IPS-15b (cell line): Measurements from ENCODE around the gene TGFBR1.
"Not testable (repeated sequence)": the region's sequence is repeated elsewhere in the genome, so short reads cannot be mapped to it uniquely, and the experiment has no call there.

Experiments
- H3K27me3 ChIP-seq: one replicate; pipeline ENCODE4 v1.6.1; 2013; ENCODE audit warnings: low read length; ENCODE audit not compliant: control insufficient read depth, insufficient read depth
- H3K36me3 ChIP-seq: one replicate; pipeline ENCODE4 v1.6.1; 2013; ENCODE audit warnings: low read length; ENCODE audit not compliant: control insufficient read depth, insufficient read depth
- H3K4me1 ChIP-seq: one replicate; pipeline ENCODE4 v1.6.1; 2013; ENCODE audit warnings: mild to moderate bottlenecking, low read length; ENCODE audit not compliant: control insufficient read depth, insufficient read depth
- H3K4me3 ChIP-seq: one replicate; pipeline ENCODE4 v1.5.1; 2013; ENCODE audit warnings: low read depth, low read length
- H3K9ac ChIP-seq: one replicate; pipeline ENCODE4 v1.6.1; 2013; ENCODE audit warnings: low read depth, mild to moderate bottlenecking, low read length
- H3K9me3 ChIP-seq: one replicate; pipeline ENCODE4 v1.6.1; 2013; ENCODE audit warnings: mild to moderate bottlenecking, low read length; ENCODE audit not compliant: control insufficient read depth, insufficient read depth

TGFBR1 gene

DNA sequence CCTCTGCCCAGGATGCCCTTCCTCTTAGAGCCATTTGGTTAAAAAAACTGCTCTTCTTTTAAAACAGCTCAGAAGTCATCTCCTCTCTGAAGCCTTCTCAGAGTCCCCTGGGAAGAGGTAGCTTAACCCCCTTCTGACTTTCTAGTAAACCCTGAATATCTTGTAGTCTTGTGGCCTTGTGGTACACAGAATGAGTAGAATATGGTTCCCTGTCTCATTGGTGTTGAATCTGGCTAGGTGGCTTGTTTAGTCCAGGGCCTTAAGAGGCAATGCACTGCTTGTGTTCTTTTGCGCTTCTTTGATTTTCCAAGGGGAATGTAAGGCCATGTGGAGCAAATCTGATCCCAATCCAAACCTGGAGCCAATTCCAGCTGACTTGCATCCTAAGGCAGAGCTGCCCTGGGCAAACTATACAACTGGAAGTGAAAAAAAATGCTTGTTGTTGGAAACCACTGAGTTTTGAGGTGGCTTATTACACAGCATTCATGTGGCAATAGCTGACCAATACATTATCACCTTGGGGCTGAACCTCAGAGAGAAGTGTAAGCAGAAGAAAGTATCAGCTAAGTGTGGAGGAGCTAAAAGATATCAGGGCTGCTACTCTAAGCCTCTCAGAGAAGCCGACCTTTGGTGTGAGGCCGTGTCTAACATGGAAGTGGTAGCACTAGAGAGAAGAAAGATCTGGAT is 85.8 kb downstream of the TGFBR1 start:
- Histone ChIP-seq H3K9ac (no peak overlapping the region), H3K4me1 (no peaks in the 10 kb centered on the region), H3K4me3 (no peak overlapping the region), H3K9me3 (no peaks in the 10 kb centered on the region), H3K36me3 (no peaks in the 10 kb centered on the region), H3K27me3 (no peaks in the 10 kb centered on the region)

DNA sequence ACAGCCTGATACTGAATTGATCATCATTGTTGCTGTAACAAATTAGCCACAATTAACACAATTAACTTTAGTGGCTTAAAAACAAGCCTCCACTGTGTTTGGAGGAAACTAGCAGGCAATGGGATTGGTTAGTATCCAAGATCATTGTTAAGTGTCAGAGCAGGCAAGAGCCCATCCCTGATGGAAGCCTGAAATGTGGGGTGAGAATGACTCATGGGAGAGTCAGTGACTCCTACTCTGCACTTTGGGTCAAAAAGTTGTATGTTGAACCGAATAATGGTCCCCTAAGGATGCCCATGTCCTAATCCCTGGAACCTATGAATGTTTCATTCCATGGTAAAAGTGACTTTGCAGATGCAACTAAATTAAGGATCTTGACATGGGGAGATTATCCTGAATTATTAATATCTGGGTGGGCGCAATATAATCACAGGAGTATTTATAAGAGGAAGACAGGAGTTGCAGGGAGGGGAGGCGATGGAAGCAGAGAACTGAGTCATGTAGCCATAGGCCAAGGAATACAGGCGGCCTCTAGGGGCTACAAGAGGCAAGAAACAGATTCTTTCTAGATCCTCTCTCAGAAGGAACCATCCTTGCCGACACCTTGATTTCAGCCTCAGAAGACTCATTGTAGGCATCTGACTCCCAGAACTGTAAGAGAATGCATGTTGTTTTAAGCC is 88.0 kb downstream of the TGFBR1 start:
- no peaks in the 10 kb centered on the region for H3K36me3 ChIP-seq
- H3K4me1 ChIP-seq = no peaks in the 10 kb centered on the region
- no peak overlapping the region for H3K4me3 ChIP-seq
- no peaks in the 10 kb centered on the region for H3K27me3 ChIP-seq
- no peak overlapping the region for H3K9ac ChIP-seq
- no peaks in the 10 kb centered on the region for H3K9me3 ChIP-seq

DNA sequence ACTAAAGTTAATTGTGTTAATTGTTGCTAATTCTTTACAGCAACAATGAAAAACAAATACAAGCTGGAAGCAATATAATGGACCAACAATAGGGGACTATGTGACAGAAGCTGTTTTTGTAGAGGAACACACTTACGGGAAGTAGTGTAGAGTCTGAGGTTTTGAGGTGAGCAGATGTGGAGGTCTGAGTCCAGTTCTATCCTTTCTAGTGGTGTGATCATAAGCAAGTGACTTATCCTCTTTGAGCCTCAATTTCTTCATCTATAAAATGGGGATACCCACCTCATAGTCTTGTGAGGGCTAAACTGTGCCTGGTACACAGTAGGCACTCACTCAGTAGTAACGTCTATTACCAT is 88.5 kb downstream of the TGFBR1 start:
- Histone ChIP-seq H3K27me3 (no peaks in the 10 kb centered on the region), H3K9ac (no peak overlapping the region), H3K9me3 (no peaks in the 10 kb centered on the region), H3K36me3 (no peaks in the 10 kb centered on the region), H3K4me3 (no peak overlapping the region), H3K4me1 (no peaks in the 10 kb centered on the region)

DNA sequence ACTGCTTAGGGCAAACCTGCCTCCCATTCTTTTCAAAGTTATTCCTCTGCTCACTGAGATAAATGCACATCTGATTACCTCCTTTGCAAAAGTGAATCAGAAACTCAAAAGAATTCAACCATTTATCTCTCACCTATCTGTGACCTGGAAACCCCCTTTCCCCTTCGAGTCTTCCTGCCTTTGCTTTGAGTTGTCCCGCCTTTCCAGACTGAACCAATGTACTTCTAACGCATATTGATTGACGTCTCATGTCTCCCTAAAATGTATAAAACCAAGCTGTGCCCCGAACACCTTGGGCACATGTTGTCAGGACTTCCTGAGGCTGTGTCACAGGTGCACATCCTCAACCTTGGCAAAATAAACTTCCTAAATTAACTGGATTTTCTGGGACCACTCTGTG is 91.6 kb downstream of the TGFBR1 start:
- not testable (repeated sequence) for H3K36me3 ChIP-seq, H3K9me3 ChIP-seq, H3K4me3 ChIP-seq, H3K9ac ChIP-seq, H3K27me3 ChIP-seq, H3K4me1 ChIP-seq

DNA sequence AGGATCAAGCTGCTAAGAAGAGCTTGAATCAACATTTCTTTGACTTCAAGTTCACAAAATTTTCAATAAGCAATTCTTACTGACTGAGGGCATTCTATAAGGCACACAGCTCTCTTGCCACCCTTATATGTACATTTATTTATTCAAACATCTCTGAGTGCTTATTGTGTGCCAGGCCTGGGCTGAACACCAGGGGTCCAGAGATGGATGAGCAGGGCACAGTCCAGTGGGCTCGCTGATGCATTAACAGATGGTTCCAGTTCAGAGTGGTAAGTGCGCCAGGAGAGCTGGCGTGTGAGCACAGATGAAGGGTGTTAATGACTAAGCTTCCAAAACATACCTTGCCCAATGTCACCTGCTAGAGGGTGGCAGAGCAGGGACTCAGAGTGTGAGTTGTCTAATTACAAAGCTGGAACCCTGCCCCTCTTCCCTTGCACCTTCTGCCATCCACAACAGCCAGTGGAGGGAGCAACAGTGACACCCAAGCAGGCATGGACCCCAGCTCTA is 92.3 kb downstream of the TGFBR1 start:
- no peaks in the 10 kb centered on the region for H3K9me3 ChIP-seq
- H3K36me3 ChIP-seq = no peaks in the 10 kb centered on the region
- no peak overlapping the region for H3K4me3 ChIP-seq
- H3K9ac ChIP-seq = no peak overlapping the region
- no peaks in the 10 kb centered on the region for H3K4me1 ChIP-seq
- H3K27me3 ChIP-seq = no peaks in the 10 kb centered on the region

DNA sequence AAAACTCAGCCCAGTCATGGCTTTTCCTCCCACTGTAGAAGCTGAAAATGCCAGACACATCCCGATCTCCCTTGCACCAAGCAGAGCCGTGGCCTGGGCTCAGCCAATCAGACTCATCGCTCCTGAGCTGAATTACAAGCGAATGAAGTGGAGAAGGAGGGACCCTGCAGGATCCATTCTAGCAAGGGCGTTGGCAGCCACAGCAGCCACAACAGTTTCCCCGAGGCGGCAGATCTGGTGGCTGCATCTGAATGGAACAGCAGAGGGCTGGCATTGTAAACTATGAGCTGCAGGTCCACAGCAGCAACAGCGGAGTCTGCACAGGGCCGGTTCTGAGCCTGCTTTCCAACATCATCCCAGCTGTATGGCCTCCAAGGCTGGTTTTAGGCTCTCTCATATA is 93.1 kb downstream of the TGFBR1 start:
- H3K4me3 ChIP-seq = no peak overlapping the region
- no peaks in the 10 kb centered on the region for H3K4me1 ChIP-seq
- H3K36me3 ChIP-seq = no peaks in the 10 kb centered on the region
- no peaks in the 10 kb centered on the region for H3K27me3 ChIP-seq
- no peak overlapping the region for H3K9ac ChIP-seq
- no peaks in the 10 kb centered on the region for H3K9me3 ChIP-seq

DNA sequence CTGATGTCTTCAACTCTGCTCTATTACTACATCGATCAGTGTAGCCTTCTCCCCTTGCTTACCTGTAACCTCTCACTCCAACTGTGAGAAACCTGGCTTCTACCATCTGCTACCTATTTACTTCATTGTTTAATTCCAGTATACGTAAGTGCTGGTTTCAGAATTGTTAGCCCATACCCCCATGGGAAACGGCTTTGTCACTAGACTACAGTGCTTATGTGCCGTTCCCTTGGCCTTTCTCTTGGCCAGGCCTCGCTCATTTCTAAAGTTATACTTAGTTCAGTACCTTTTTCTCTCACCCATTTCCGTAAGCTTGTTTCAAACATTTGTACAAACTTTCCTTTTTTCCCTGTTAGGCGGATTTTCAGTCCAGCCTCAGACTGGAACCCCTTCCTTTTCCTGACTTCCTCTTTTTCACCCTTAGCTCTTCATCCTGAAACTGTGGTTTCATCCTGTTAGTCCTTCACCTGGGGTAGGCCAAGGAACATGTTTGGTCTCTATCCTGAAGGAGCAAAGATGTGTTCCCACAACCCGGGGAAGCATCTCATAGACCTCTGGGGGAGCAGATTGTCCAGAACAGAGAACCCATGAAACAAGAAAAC is 95.1 kb downstream of the TGFBR1 start:
- H3K9me3 ChIP-seq = no peaks in the 10 kb centered on the region
- H3K36me3 ChIP-seq = no peaks in the 10 kb centered on the region
- H3K9ac ChIP-seq = no peak overlapping the region
- no peaks in the 10 kb centered on the region for H3K4me1 ChIP-seq
- H3K4me3 ChIP-seq = no peak overlapping the region
- no peaks in the 10 kb centered on the region for H3K27me3 ChIP-seq

DNA sequence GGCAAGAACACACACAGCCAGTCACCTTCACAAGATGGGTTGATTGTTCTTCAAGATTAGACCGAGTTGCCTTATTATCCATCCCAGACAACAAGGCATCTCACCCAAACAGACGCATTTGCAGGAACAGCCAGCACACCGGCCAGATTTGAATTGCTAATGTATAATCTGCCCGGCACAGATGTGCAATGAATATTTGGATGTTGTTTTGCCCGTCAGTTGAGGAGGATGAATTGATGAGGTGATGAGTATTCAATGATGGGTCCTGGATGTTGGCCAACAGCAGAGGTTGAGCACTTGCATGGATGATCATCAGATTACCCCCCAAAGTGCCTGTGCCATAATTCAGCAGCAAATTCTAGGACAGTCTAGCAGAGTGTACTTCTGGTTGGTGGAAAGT is 96.7 kb downstream of the TGFBR1 start:
- H3K4me3 ChIP-seq = no peak overlapping the region
- no peaks in the 10 kb centered on the region for H3K36me3 ChIP-seq
- H3K27me3 ChIP-seq = no peaks in the 10 kb centered on the region
- H3K9me3 ChIP-seq = no peaks in the 10 kb centered on the region
- no peaks in the 10 kb centered on the region for H3K4me1 ChIP-seq
- no peak overlapping the region for H3K9ac ChIP-seq
